Gastrocnemius medialis (tissue), 4 donors: ENCODE measurements around the gene FARP1.

Source experiments
- CTCF ChIP-seq, 5 experiments: fragments of 450-650 bp in 3 of 5; fragments of 200-600 bp in 2 of 5; sonication (generic) in 2 of 5; IDR thresholded peaks in 4 of 5; conservative IDR thresholded peaks in 1 of 5; 1 replicate in 4 of 5; 2 replicates in 1 of 5; pipeline ENCODE4 v1.5.1; 2016 to 2019; ENCODE audit warnings: antibody characterized with exemption in 5 of 5, mild to moderate bottlenecking in 3 of 5, moderate library complexity in 3 of 5
- POLR2A ChIP-seq, 2 donors: fragments of 450-650 bp; IDR thresholded peaks; one replicate each; pipeline ENCODE4 v1.6.1; 2017; ENCODE audit warnings: antibody characterized with exemption in 2 of 2, mild to moderate bottlenecking in 2 of 2, moderate library complexity in 2 of 2

- TF ChIP-seq CTCF (IDR thresholded peaks at IDR 0.05 in 4 of 5, conservative IDR thresholded peaks at IDR 0.05 in 1 of 5) (no peak), POLR2A (IDR thresholded peaks at IDR 0.05) (no peak)
These were observed 99.5 kb downstream of the FARP1 start for GRCh38 chr13:98242403-98242802.
